Measurements from ENCODE around the gene CGNL1.

Gene CGNL1

GRCh38 chr15:57386976-57387375 lies 10.7 kb downstream of the CGNL1 start:
- no peak for DNase-seq

- DNase-seq: no peak
Observed at GRCh38 chr15:57387564-57388076, 11.3 kb downstream of the CGNL1 start.

GRCh38 chr15:57388464-57388863 lies 12.2 kb downstream of the CGNL1 start:
- DNase-seq: no peak

- DNase-seq: no peak
Observed at GRCh38 chr15:57389991-57390390, 13.7 kb downstream of the CGNL1 start.

GRCh38 chr15:57390583-57390982 lies 14.3 kb downstream of the CGNL1 start:
- no peak for DNase-seq

GRCh38 chr15:57391537-57391936 lies 15.2 kb downstream of the CGNL1 start:
- no peak for DNase-seq

GRCh38 chr15:57393061-57393460 lies 16.8 kb downstream of the CGNL1 start:
- DNase-seq: no peak

- DNase-seq: no peak
Observed at GRCh38 chr15:57395292-57395691, 19.0 kb downstream of the CGNL1 start.

GRCh38 chr15:57398336-57398735 lies 22.0 kb downstream of the CGNL1 start:
- DNase-seq: no peak

GRCh38 chr15:57401546-57401945 lies 25.2 kb downstream of the CGNL1 start:
- DNase-seq: no peak

- DNase-seq: no peak
Observed at GRCh38 chr15:57403017-57403416, 26.7 kb downstream of the CGNL1 start.

GRCh38 chr15:57403566-57404325 lies 27.4 kb downstream of the CGNL1 start:
- no peak for DNase-seq

- no peak for DNase-seq
Observed at GRCh38 chr15:57405133-57405532, 28.8 kb downstream of the CGNL1 start.

GRCh38 chr15:57406062-57406772 lies 29.9 kb downstream of the CGNL1 start:
- DNase-seq: no peak

- no peak for DNase-seq
Observed at GRCh38 chr15:57410373-57410772, 34.1 kb downstream of the CGNL1 start.

GRCh38 chr15:57411945-57412768 lies 35.9 kb downstream of the CGNL1 start:
- DNase-seq: no peak

GRCh38 chr15:57415602-57416001 lies 39.3 kb downstream of the CGNL1 start:
- no peak for DNase-seq

GRCh38 chr15:57418635-57419034 lies 42.3 kb downstream of the CGNL1 start:
- DNase-seq: no peak

GRCh38 chr15:57419335-57419734 lies 43.0 kb downstream of the CGNL1 start:
- no peak for DNase-seq

GRCh38 chr15:57421110-57421509 lies 44.8 kb downstream of the CGNL1 start:
- DNase-seq: no peak

GRCh38 chr15:57421551-57421950 lies 45.2 kb downstream of the CGNL1 start:
- no peak for DNase-seq

GRCh38 chr15:57422113-57422754 lies 45.9 kb downstream of the CGNL1 start:
- DNase-seq: no peak

GRCh38 chr15:57423599-57424140 lies 47.4 kb downstream of the CGNL1 start:
- no peak for DNase-seq
